HUES6 (cell line): ENCODE measurements around the gene ZNF672.
"Not testable (repeated sequence)": the region's sequence is repeated elsewhere in the genome, so short reads cannot be mapped to it uniquely, and the experiment has no call there.

Experiments
- H3K27ac ChIP-seq: 2 replicates; pipeline ENCODE4 v1.7.0; 2013; ENCODE audit warnings: low read depth, mild to moderate bottlenecking, low read length, inconsistent platforms
- H3K27me3 ChIP-seq: 2 replicates; pipeline ENCODE4 v1.6.1; 2013; ENCODE audit warnings: low read length; ENCODE audit not compliant: control insufficient read depth, insufficient read depth
- H3K36me3 ChIP-seq: 2 replicates; pipeline ENCODE4 v1.6.1; 2013; ENCODE audit warnings: low read length; ENCODE audit not compliant: control insufficient read depth, insufficient read depth
- H3K4me1 ChIP-seq: 2 replicates; pipeline ENCODE4 v1.6.1; 2013; ENCODE audit warnings: low read length; ENCODE audit not compliant: control insufficient read depth, insufficient read depth
- H3K4me3 ChIP-seq: 2 replicates; pipeline ENCODE4 v1.5.1; 2013; ENCODE audit warnings: low read depth, low read length
- H3K9ac ChIP-seq: one replicate; pipeline ENCODE4 v1.6.1; 2013; ENCODE audit warnings: mild to moderate bottlenecking, low read length
- H3K9me3 ChIP-seq: 2 replicates; pipeline ENCODE4 v1.6.1; 2013; ENCODE audit warnings: low read depth, low read length; ENCODE audit not compliant: control insufficient read depth, insufficient read depth

Gene ZNF672

GRCh38 chr1:248823517-248824001 lies 14.5 kb upstream of the ZNF672 start:
- Histone ChIP-seq H3K9me3 (no peaks in the 10 kb centered on the region), H3K27ac (no peak overlapping the region), H3K4me3 (no peak overlapping the region), H3K27me3 (no peaks in the 10 kb centered on the region), H3K4me1 (peaks cover 30% of the 10 kb centered on the region), H3K36me3 (peaks cover 50% of the 10 kb centered on the region), H3K9ac (no peak overlapping the region)

- Histone ChIP-seq H3K4me3 (0 out of 2 replicates have a peak overlapping the region, but pooled peaks have one; percentile 95), H3K27ac (no peak overlapping the region), H3K9ac (peak overlapping the region; percentile 9), H3K27me3 (no peaks in the 10 kb centered on the region), H3K9me3 (no peaks in the 10 kb centered on the region), H3K36me3 (peaks cover 44% of the 10 kb centered on the region), H3K4me1 (peaks cover 24% of the 10 kb centered on the region)
Measured at GRCh38 chr1:248824301-248824700, 13.7 kb upstream of the ZNF672 start.

- Histone ChIP-seq H3K4me1 (peaks cover 24% of the 10 kb centered on the region), H3K9me3 (no peaks in the 10 kb centered on the region), H3K27me3 (no peaks in the 10 kb centered on the region), H3K27ac (no peak overlapping the region), H3K9ac (peak overlapping the region; percentile 96), H3K4me3 (peak overlapping the region; percentile 95), H3K36me3 (peaks cover 44% of the 10 kb centered on the region)
Measured at GRCh38 chr1:248824701-248825100, 13.3 kb upstream of the ZNF672 start.

DNA sequence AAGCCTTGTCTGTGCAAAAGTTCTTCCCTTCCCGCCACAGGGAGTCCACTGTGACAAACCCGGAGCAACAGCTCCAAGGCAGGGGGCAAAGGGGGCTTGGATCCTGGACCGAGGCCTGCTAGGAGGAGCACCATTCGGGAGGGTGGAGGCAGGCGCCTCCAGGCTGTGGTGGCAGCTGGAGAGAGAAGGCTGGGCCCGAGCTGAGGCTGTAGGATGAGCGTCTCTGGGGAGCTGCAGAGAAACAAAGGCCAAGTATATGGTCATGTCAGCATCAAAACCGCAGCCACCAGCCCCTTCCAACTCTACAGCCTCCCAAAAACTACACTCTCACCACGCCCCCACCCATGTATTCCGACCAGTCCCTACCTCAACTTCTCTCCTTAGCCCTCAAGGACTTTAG lies 12.9 kb upstream of the ZNF672 start:
- Histone ChIP-seq H3K9me3 (no peaks in the 10 kb centered on the region), H3K4me1 (peaks cover 24% of the 10 kb centered on the region), H3K36me3 (peaks cover 41% of the 10 kb centered on the region), H3K27me3 (no peaks in the 10 kb centered on the region), H3K9ac (peak overlapping the region; percentile 96), H3K4me3 (peak overlapping the region; percentile 95), H3K27ac (0 out of 2 replicates have a peak overlapping the region, but pooled peaks have one; percentile 24)

- peaks cover 24% of the 10 kb centered on the region for H3K4me1 ChIP-seq
- H3K27ac ChIP-seq: peak overlapping the region; percentile 100; the same call in 1 of the 2 replicates
- peak overlapping the region; percentile 96 for H3K9ac ChIP-seq
- no peaks in the 10 kb centered on the region for H3K27me3 ChIP-seq
- H3K9me3 ChIP-seq: no peaks in the 10 kb centered on the region
- peaks cover 37% of the 10 kb centered on the region for H3K36me3 ChIP-seq
- H3K4me3 ChIP-seq: peak overlapping the region; percentile 95
Measured at GRCh38 chr1:248825573-248825908, 12.5 kb upstream of the ZNF672 start.

- Histone ChIP-seq H3K9me3 (no peaks in the 10 kb centered on the region), H3K4me3 (peak within 1 kb of the TSS; percentile 95), H3K36me3 (peaks cover 31% of the 10 kb centered on the region), H3K4me1 (peaks cover 19% of the 10 kb centered on the region), H3K27me3 (no peaks in the 10 kb centered on the region), H3K27ac (peak within 1 kb of the TSS; percentile 100), H3K9ac (peak within 1 kb of the TSS; percentile 96)
Measured at GRCh38 chr1:248825909-248826760, 11.9 kb upstream of the ZNF672 start, which contains the start of gene SH3BP5L. Gene SH3BP5L (minus strand): TSS chr1:248825915. CDS start chr1:248824935, 980 bp downstream.

DNA sequence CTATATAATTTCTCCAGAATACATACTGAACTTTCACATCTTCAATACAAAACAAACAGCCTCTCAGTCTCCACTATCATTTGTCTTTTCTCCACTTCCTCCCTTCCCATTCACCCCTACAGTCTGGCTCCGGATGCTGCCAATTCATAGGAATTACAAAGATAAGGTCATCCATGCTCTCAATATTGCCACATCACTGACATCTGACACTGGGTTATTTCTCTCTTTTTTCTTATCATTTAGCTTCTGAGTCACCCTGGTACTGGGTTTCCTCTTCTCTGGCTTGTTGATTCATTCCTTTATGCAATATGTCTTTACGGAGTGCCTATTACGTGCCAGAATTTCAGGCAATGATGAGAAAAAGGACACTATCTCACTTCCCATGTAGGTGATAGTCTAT lies 9.2 kb upstream of the ZNF672 start:
- Histone ChIP-seq H3K27ac (no peak overlapping the region), H3K27me3 (no peaks in the 10 kb centered on the region; the same call in 1 of the 2 replicates), H3K9ac (no peak overlapping the region), H3K36me3 (peaks cover 10% of the 10 kb centered on the region), H3K4me1 (peaks cover 11% of the 10 kb centered on the region), H3K9me3 (no peaks in the 10 kb centered on the region), H3K4me3 (no peak overlapping the region)

DNA sequence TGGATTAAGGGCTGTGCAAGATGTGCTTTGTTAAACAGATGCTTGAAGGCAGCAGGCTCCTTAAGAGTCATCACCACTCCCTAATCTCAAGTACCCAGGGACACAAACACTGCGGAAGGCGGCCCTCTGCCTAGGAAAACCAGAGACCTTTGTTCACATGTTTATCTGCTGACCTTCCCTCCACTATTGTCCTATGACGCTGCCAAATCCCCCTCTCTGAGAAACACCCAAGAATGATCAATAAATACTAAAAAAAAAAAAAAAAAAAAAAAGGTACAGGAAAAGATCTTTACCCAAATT lies 7.4 kb upstream of the ZNF672 start:
- not testable (repeated sequence) for H3K9ac ChIP-seq, H3K36me3 ChIP-seq, H3K4me1 ChIP-seq, H3K27ac ChIP-seq, H3K27me3 ChIP-seq, H3K4me3 ChIP-seq, H3K9me3 ChIP-seq

DNA sequence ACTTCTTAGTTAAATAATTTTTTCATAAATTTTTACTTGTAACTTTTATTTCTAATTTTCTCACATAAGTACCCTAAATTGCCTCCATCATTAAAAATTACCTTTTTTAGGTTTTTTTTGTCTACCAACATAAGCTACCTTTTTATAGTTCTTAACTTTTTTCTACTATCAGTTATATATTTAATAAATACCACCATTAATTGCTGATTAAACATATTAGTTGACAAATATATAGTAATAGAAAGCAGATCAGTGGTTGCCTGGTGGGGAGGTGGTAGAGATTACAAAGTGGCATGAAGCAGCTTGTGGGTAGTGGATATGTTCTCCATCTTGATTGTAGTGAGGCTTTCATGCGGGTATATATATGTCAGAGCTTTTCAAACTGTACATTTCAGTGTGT lies 6.2 kb upstream of the ZNF672 start:
- Histone ChIP-seq H3K27me3 (peaks cover 8% of the 10 kb centered on the region; the same call in 1 of the 2 replicates), H3K4me3 (no peak overlapping the region), H3K4me1 (0 out of 2 replicates have a peak, but pooled peaks cover under 1% of the 10 kb centered on the region), H3K9ac (no peak overlapping the region), H3K9me3 (no peaks in the 10 kb centered on the region), H3K36me3 (no peaks in the 10 kb centered on the region), H3K27ac (no peak overlapping the region)

GRCh38 chr1:248834343-248834940 lies 3.6 kb upstream of the ZNF672 start:
- Histone ChIP-seq H3K9ac (no peak overlapping the region), H3K4me3 (no peak overlapping the region), H3K27ac (no peak overlapping the region), H3K27me3 (peaks cover 8% of the 10 kb centered on the region; the same call in 1 of the 2 replicates), H3K9me3 (no peaks in the 10 kb centered on the region), H3K36me3 (no peaks in the 10 kb centered on the region), H3K4me1 (peaks cover 3% of the 10 kb centered on the region; the same call in 1 of the 2 replicates)
